GM19372 (cell line): ENCODE data around the gene HERPUD1.
"Not testable (repeated sequence)": the region's sequence is repeated elsewhere in the genome, so short reads cannot be mapped to it uniquely, and the experiment has no call there.

Source experiments
- ATAC-seq: cut with Tn5 transposase; IDR thresholded peaks from one replicate; pipeline ENCODE4 v1.9.1; 2021; ENCODE audit warnings: mild to moderate bottlenecking, low read depth, moderate library complexity; ENCODE audit not compliant: unreplicated experiment

Gene HERPUD1

DNA sequence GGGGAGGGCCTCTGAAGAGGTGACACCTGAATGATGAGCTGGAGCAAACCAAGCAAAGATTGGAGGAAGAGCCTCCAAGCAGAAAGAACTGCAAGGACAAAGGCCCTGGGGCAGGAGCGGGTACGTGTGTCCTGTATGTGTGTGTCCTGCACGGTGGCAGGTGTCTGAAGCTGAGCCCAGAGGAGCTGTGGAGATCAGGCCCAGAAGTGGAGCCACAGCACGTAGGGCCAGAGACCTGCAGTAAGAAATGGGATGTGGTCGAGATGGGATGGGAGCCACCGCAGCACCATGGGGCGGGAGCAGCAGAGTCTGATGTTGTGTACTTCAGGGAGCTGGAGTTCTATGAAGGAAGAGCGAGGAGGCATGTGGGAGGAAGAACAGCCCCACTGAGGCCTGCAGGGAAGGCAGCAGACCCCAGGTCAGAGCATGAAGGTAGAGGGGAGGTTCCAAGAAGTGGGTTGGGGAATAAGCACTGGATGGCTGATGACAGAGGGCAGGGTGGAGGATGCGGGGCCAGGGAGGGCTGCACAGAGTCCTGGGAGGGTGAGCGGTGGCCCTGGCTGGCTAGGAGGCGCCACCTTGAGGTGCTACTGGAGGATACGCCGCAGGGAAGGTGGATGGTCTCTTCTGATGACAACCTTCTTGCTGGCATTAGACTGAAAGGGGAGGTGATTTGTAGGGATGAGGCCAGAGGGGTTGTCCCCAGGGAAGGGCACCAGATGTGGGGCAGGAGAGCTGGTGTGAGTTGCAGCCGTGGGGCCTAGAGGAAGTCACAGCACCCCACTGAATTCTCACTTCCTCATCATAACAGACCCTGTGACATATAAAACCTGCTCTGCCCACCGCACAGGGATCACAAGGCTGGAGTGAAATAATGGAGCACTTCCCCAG, 19.2 kb downstream of the HERPUD1 start:
- peak; percentile 61 for ATAC-seq

DNA sequence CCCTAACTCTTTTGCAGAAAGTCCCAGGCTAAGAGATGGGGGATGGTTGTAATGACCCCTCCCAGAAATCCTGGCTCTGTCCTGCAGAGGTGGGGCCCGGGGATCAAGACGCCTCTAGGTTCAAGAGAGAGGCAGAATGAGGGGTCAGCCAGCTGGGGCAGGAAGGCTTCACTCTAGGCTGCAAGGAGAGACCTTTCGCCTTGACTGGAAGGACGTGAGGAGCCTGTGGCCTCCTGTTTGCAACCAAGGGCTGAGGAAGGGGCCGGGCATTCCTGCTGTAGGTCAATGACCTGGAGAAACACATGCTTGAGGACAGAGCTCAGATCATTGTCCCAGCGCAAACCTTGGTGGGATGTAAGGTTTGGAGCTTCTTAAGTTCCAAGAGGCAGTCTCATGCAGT, 21.1 kb downstream of the HERPUD1 start:
- no peak for ATAC-seq

DNA sequence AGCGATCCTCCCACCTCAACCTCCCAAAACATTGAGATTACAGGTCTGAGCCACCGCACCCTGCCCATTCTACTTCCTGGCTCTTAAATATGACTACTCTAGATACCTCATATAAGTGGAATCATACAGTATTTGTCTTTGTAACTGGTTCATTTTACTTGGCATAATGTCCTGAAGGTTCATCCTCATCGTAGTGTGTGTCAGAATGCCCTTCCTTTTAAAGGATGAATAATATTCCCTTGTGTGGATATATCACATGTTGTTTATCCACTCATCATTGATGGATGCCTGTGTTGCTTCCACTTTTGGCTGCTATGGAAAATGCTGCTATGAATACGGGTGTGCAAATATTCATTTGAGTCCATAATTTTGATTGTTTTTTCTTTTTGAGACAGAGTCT, 24.1 kb downstream of the HERPUD1 start:
- ATAC-seq, result no peak

DNA sequence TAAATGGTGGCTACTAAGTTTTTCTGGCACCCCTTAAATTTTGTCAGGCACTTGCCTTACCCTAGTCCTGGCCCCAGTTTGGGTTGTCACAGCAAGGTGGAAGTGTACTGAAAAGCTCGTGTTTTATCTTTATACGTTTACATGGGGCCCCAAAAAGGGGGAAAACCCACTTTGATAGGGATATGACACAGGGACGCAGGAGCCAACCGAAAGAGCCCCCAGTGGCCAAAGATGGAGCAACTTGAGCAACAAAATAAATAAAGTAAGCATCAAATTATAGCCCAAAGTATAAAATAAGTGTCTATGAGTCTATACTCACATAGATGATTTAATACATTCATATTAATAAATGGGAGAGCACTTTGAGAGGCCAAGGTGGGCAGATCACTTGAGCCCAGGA, 24.8 kb downstream of the HERPUD1 start:
- ATAC-seq, result no peak

DNA sequence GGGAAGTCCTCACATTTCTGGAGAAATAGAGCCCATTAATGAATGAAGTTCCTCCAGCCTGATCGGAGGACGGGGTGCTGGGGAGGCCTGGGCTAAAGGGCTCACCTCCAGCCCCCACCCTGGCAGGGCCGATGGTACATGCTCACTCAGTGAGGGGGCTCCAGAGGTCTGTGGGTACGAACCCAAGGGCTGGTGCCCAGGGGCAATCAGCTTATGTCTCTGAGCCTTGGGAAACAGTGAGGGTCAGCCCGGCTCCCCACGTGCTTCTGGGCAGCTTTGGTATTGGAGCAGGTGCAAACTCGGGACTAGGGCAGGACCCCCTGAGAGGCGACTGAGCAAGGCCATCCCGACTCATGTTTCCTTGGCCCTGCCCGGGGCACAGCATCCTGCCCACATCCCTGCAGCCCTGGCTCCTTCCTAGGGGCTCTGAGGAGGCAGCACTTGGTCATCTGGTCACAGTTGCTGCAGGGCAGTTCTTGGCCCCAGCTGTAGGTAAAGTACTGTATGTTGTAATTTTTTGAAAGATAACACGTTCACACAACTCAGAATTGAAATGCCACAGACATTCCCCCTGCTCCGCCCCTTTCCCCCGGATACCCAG, 28.8 kb downstream of the HERPUD1 start:
- ATAC-seq, result no peak

DNA sequence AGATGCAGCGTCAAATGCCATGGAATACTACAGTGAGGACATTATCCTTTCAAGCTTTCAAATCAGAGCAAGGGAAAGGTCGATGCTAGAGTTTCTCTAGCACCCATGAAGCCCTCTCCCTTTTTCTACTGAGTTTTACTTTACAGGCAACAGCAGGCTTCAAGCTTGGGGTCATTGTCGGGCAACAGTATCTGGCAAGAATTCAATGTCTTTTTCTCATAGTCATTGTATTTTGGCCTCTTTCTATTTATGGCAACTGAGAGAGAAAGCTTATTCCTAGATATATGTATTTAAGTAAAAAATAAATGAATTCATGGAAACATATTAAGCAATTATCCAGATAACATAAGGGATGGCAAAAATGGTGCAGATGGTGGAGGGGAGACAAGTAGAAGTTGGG, 29.4 kb downstream of the HERPUD1 start:
- no peak for ATAC-seq

DNA sequence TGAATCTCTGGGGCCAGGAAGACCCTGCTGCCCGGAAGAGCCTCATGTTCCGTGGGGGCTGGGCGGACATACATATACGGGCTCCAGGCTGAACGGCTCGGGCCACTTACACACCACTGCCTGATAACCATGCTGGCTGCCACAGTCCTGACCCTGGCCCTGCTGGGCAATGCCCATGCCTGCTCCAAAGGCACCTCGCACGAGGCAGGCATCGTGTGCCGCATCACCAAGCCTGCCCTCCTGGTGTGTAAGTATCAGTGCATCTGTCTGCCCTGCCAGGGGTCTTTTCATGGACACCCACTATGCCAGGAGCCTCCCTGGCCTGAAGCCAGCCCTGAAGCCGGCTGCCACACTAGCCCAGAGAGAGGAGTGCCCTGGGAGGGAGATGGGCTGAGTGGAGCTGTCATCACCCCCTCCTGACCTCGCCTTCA, 29.9 kb downstream of the HERPUD1 start, which contains the start of gene CETP:
TSS of gene CETP (plus strand) at position 100 of the 431 bp plus-strand sequence. CDS start at position 130, 30 bp downstream.
- ATAC-seq, result no peak

DNA sequence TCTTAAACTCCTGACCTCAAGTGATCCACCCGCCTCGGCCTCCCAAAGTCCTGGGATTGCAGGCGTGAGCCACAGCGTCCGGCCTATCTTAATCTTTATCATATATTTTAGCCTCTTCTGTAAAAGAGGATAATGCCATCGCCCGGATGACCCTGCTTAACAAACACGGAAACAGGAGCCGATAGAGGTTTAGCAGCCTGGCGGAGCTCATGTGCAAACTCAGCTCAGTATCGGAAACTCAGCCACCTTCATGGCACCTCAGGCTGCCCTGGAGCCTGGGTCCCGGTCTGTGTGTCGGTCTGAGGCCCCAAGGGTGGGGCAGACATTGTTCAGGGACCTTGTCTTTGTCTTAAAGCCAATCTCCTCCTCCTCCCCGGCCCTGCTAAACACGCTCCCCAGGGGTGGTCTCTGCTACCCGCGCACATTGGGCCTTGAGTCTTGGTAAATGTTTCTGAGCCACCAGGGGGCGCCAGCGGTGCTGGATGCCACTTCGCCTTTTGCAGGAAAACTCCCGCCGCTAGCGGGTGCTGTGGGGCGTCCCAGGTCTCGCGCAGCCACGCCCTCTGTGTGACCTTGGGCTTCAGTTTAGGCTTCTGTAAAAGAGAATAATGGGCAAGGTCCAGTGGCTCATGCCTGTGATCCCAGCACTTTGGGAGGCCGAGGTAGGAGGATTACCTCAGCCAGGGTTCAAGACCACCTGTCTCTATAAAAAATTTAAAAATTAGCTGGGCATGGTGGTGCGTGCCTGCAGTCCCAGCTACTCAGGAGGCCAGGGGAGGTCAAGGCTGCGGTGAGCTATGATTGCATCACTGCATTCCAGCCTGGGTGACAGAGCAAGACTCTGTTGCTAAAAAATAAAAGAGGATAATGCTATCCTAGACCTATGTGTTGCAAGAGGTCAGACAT, 32.6 kb downstream of the HERPUD1 start:
- ATAC-seq, result peak; percentile 75

DNA sequence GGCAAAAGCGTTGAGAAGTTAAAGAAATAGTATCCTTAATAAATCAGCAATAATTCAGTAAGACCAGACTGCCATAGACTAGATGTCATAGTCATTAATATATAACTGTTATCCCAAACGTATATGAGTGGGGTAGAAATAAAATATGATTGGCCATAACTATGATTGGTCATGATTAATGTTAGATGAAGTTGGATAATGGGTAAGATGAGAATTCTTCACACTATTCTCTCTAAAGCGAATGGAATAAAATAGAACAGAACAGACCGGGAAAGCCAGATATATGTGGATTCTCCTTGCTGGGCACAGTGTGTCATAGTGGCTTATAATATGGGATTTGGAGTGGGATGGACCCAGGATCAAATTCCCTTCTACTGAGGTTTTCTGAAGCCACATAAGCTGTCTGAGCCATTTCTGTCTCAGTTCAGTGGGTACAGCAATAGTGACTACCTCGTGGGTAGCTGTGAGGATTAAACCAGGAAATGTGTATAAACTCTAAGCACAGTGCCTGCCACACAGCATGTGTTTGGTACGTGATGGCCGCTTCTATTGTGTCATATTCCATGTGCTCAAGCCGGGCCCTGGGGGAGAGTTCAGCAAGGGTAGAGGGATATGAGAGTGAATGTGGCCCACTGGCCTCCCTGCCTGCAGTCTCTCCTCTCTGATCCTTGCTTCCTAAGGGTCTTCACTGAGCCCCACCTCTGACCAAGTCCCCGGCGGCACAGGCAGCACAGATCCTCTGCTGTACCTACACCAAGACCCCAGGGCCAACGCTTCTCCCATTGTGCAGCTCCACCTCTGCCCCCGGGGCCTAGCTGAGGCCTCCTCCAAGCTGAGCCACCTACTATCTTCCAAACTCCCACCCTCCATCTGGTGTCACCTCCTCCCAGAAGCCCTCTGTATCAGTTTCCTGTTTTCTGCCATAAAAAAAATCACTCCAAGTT, 33.5 kb downstream of the HERPUD1 start:
- ATAC-seq, result no peak

DNA sequence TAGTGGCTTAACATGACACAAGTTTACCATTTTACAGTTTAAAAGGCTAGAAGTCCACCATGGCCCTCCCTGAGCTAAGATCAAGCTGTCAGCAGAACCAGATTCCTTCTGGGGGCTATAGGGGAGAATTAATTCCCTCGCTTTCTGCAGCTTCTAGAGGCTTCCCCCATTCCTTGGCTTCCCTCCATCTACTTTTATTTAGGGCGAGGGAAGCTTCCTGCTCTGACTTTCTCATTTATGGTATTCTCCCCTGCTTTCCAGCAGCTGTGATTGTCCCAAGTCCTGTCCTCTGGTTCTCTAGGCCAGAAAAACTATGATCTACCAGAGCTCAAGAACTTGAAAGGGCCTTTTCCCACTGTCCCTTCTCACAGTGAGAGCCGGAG, 34.1 kb downstream of the HERPUD1 start:
- no peak for ATAC-seq

DNA sequence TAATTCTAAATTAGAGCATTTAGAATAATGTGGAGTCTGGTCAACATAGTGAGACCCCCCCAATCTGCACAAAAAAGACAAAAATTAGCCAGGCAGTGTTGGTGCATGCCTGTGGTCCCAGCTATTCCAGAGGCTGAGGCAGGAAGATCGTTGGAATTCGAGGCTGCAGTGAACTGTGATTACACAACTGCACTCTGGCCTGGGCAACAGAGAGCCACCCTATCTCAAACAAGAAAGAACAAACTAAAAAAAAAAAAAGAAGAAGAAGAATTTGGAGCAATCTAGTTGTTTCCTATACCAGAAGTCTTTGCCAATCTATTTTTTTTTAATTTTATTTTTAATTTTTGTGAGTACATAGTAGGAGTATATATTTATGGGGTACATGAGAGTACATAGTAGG, 35.8 kb downstream of the HERPUD1 start:
- ATAC-seq, result no peak

DNA sequence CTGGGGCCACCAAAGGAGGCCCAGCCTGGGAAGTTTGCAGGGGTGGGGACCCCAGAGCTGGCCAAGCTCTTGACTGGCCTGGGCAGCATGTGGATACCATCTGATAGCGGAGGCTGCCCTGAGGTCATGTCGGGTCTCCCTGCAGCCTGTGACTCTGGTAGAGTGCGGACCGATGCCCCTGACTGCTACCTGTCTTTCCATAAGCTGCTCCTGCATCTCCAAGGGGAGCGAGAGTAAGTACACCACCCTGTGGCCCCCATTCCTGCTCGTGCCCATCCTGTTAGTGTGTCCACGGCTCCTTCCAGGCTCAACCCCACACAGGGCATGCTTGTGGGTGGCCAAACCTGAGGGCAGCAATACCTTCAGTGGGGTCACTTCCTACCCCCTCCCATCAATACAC, 37.8 kb downstream of the HERPUD1 start:
- no peak for ATAC-seq

DNA sequence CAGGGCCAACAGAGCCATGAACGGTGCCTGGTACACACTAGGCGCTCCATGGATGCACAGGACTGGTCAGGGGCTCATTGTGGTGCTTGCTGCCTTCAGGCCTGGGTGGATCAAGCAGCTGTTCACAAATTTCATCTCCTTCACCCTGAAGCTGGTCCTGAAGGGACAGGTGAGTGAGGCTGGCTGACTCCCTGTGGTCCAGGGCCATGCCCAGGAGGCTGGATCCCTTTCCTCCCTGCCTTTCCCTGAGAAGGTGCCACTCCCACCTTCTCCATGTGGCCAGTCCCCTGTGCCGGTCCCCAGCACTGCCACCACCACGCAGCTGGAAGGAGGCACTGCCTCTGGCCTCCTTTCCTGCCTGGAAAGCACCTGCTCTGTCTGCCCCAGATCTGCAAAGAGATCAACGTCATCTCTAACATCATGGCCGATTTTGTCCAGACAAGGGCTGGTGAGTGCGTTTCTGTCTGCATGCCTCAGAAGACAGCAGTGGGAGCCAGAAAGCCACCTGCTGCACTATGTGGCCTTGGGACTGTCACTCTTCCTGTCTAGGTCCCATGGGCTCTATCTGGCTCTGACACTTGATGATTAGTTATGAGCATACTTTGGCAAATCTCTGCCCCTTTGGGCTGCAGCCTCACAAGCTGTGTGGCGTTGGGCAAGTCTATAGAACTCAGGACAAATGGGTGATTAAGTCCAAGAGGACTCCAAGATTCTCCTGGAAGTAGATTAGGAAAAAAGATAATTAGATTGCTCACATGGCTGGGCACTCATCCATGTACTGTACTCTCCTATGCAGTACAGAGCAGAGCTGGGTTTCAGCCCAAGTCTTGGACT, 39.2 kb downstream of the HERPUD1 start:
- ATAC-seq, result no peak

DNA sequence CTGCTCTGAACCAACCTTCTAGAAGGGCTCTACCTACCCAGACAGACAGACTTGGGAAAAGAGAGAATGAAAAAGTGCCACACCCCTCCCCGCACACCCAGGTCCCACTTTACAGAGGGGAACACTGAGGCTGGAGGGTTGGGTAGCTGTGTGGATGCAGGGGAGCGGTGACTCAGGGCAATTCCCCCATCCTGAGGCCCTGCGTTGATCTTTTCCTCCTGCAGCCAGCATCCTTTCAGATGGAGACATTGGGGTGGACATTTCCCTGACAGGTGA, 39.8 kb downstream of the HERPUD1 start:
- ATAC-seq, result no peak

DNA sequence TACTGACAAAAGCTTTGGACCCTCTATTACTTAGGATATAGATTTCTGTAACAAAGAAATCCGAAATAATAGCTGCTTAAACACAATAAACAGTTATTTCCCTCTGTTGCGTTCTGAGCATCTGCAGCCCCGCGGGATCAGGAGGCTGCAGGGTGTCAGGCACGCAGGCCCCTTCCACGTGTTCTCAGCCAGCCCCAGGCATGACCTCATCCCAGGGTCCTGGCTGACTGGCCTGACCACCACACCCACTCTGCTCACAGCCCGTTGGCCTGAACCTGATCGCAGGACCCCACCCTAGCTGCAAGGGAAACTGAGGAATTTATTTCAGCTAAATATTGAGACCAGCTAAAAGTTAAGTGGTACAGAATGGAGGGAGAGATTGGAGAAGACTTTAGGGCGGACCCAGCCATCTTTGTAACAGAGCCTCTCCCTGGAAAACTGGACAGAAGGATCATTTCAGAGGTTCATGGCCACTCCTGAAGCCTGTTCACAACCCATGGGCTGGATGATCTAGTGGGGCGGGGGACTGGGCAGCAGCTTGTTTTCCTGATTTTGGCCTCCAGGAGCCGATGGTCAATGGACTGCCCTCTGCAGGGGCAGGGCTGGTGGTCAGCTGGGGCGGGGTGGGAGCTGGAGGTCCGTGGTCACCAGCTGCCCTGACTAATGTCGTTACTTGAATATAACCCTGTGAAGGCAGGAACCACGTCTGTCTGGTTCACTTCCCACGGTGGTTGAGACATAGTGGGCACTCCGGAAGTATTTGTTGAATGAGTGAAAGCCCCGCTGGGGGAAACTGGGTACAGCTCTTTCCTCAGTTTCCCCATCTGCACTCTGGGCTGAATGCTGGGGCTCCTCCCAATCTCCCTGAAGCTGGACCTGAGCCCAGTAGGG, 40.7 kb downstream of the HERPUD1 start:
- ATAC-seq, result no peak

DNA sequence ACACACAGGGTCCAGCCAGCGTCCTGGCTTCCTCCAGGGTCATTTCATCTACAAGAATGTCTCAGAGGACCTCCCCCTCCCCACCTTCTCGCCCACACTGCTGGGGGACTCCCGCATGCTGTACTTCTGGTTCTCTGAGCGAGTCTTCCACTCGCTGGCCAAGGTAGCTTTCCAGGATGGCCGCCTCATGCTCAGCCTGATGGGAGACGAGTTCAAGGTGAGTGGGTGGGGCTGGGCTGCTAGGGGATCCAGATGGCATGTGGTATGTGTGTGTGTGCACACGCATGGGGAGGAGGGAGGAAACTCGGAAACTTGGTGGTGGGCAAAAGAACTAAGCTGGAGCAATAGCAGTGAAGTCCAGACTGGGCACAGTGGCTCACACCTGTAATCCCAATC, 41.4 kb downstream of the HERPUD1 start:
- no peak for ATAC-seq

DNA sequence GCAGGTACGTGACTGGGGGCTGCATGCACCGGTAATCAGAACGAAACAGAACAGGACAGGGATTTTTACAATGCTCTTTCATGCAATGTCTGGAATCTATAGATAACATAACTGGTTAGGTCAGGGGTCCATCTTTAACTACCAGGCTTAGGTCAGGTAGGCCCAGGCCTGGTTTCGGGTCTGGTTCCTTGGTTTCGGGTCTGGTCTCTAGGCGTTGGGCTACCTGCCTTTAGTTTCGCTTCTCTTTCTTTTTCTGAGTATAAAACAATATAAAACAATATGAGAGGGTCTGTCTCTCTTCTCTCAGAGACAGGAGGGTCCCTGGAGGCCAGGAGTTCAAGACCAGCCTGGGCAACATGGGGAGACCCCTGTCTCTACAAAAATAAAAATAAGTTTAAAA, 42.0 kb downstream of the HERPUD1 start:
- ATAC-seq, result not testable (repeated sequence)

DNA sequence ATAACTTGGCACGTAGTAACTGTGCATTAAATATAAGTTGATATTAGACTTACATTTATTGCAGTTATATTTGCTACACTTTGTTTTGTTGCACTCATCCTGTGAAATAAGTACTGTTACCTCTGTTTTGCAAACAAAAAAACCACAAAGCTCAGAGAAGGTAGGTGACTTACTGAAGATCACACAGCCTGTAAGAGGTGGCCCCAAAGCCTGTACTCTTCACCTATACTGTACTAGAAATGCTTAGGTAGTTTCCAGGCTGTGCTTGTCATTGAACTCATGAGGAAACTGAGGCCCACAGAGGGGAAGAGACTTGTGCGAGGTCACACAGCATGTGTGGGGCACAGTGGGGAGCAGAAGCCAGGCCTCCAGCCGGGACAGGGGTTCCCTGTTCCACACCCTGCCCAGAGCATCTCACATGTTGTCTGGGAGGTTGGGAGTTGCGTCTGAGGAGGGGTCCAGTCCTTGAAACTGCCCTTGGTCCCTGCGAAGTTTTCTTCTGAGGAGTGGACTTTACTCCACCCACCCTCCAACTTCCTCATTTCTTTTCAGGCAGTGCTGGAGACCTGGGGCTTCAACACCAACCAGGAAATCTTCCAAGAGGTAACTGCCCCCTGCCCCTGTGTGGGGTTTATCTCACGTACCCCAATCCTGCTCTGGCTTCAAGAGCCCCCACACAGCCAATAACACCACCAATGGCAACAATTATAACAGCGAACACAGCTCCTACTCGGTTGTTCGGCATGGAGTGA, 42.8 kb downstream of the HERPUD1 start:
- ATAC-seq, result no peak
